GM20000 (cell line): ENCODE results near the gene CD63.
A peak's percentile ranks its signal among the peaks of the same experiment; 100 is the strongest.

Source experiments
- DNase-seq: peaks from one replicate; pipeline ENCODE4 v3.0.0; 2012; ENCODE audit warnings: low spot score
- CTCF ChIP-seq: IDR thresholded peaks from 2 replicates; pipeline ENCODE4 v1.5.1; 2012; ENCODE audit warnings: mild to moderate bottlenecking, control low read depth; ENCODE audit errors: extremely low read depth, missing control alignments

CD63 gene

GRCh38 chr12:55707219-55707671, 21.6 kb downstream of the CD63 start:
- no peak for TF ChIP-seq CTCF
- no peak for DNase-seq

- TF ChIP-seq CTCF = no peak
- no peak for DNase-seq
Observed at GRCh38 chr12:55706568-55707218, 22.1 kb downstream of the CD63 start.

GRCh38 chr12:55705782-55706402, 22.9 kb downstream of the CD63 start:
- TF ChIP-seq CTCF = peak; percentile 43
- peak; percentile 59 for DNase-seq

GRCh38 chr12:55704824-55705718, 23.7 kb downstream of the CD63 start:
- no peak for DNase-seq
- no peak for TF ChIP-seq CTCF

- TF ChIP-seq CTCF = no peak
- DNase-seq = no peak
Observed at GRCh38 chr12:55703901-55704761, 24.7 kb downstream of the CD63 start.

GRCh38 chr12:55703288-55703687, 25.5 kb downstream of the CD63 start:
- DNase-seq = no peak
- TF ChIP-seq CTCF = no peak
